ENCODE results near the gene CPNE5. TPM values are rescaled to one million over a fixed set of nuclear protein-coding genes. Genes with fewer than 3 reads are reported as not detected.

Gene CPNE5
- polyA plus RNA-seq, 1 donor (not counting 4 experiments of a cell fraction or from before 2014, with no cell fraction given) = 0.05 TPM

GRCh38 chr6:36721369-36722140, 117.7 kb downstream of the CPNE5 start:
- H3K79me2 ChIP-seq (ENCODE audit: control insufficient read depth, insufficient read depth, low read length) = no peaks in the 10 kb centered on the region
- H3K9me3 ChIP-seq (ENCODE audit: control insufficient read depth, low read depth, low read length) = no peaks in the 10 kb centered on the region
- H3K9ac ChIP-seq (ENCODE audit: control insufficient read depth, extremely low read depth, insufficient read depth, low read length) = no peak overlapping the region
- dilution Hi-C loops (cut with MboI; ENCODE audit: extremely low pct_ligation_motif_present, low sequenced_read_pairs) = no loop called here
- no peak for DNase-seq (ENCODE audit: low read depth, low spot score)
- FAIRE-seq = no peak
- no peak overlapping the region for H3K4me3 ChIP-seq (ENCODE audit: control insufficient read depth in 2 of 3, extremely low read depth in 1 of 3, insufficient read depth in 2 of 3, low read depth in 1 of 3, low read length in 3 of 3)
- H3K27ac ChIP-seq (ENCODE audit: control insufficient read depth, insufficient read depth, low read length) = no peak overlapping the region
- H3K9me1 ChIP-seq (ENCODE audit: control insufficient read depth, extremely low read depth, insufficient read depth, low read length) = no peaks in the 10 kb centered on the region
- peaks cover 8% of the 10 kb centered on the region for H3K27me3 ChIP-seq (ENCODE audit: control insufficient read depth, extremely low read depth, insufficient read depth, low read length)
- no peak for TF ChIP-seq CTCF (optimal IDR thresholded peaks at IDR 0.05 in 1 of 3, IDR thresholded peaks at IDR 0.05 in 1 of 3, conservative IDR thresholded peaks at IDR 0.05 in 1 of 3; ENCODE audit: extremely low read depth in 1 of 3, insufficient read depth in 2 of 3, low read length in 3 of 3)
- no peak for TF ChIP-seq EZH2 (IDR thresholded peaks at IDR 0.05; ENCODE audit: low read length)
- H4K20me1 ChIP-seq (ENCODE audit: control insufficient read depth, extremely low read depth, insufficient read depth, low read length) = no peaks in the 10 kb centered on the region
- H3K4me1 ChIP-seq (ENCODE audit: control insufficient read depth, extremely low read depth, insufficient read depth, low read length) = peaks cover 12% of the 10 kb centered on the region
- H2AFZ ChIP-seq (ENCODE audit: control insufficient read depth, low read length) = no peak overlapping the region
- no peak overlapping the region for H3K4me2 ChIP-seq (ENCODE audit: control insufficient read depth, extremely low read depth, insufficient read depth, low read depth, low read length)
- H3K36me3 ChIP-seq (ENCODE audit: control insufficient read depth in 2 of 2, extremely low read depth in 1 of 2, insufficient read depth in 2 of 2, low read length in 2 of 2) = no peaks in the 10 kb centered on the region

- no peak overlapping the region for H3K4me2 ChIP-seq (ENCODE audit: control insufficient read depth, extremely low read depth, insufficient read depth, low read depth, low read length)
- no peaks in the 10 kb centered on the region for H4K20me1 ChIP-seq (ENCODE audit: control insufficient read depth, extremely low read depth, insufficient read depth, low read length)
- peaks cover 16% of the 10 kb centered on the region for H3K4me1 ChIP-seq (ENCODE audit: control insufficient read depth, extremely low read depth, insufficient read depth, low read length)
- no peak overlapping the region for H3K9ac ChIP-seq (ENCODE audit: control insufficient read depth, extremely low read depth, insufficient read depth, low read length)
- no peaks in the 10 kb centered on the region for H3K79me2 ChIP-seq (ENCODE audit: control insufficient read depth, insufficient read depth, low read length)
- TF ChIP-seq EZH2 (IDR thresholded peaks at IDR 0.05; ENCODE audit: low read length) (no peak), CTCF (optimal IDR thresholded peaks at IDR 0.05 in 1 of 3, IDR thresholded peaks at IDR 0.05 in 1 of 3, conservative IDR thresholded peaks at IDR 0.05 in 1 of 3; ENCODE audit: extremely low read depth in 1 of 3, insufficient read depth in 2 of 3, low read length in 3 of 3) (no peak)
- no peaks in the 10 kb centered on the region for H3K9me3 ChIP-seq (ENCODE audit: control insufficient read depth, low read depth, low read length)
- DNase-seq (ENCODE audit: low read depth, low spot score) (no peak), FAIRE-seq (no peak)
- dilution Hi-C loops (cut with MboI; ENCODE audit: extremely low pct_ligation_motif_present, low sequenced_read_pairs) = no loop called here
- no peaks in the 10 kb centered on the region for H3K9me1 ChIP-seq (ENCODE audit: control insufficient read depth, extremely low read depth, insufficient read depth, low read length)
- peaks cover 8% of the 10 kb centered on the region for H3K27me3 ChIP-seq (ENCODE audit: control insufficient read depth, extremely low read depth, insufficient read depth, low read length)
- H3K4me3 ChIP-seq (ENCODE audit: control insufficient read depth in 2 of 3, extremely low read depth in 1 of 3, insufficient read depth in 2 of 3, low read depth in 1 of 3, low read length in 3 of 3) = no peak overlapping the region
- H2AFZ ChIP-seq (ENCODE audit: control insufficient read depth, low read length) = no peak overlapping the region
- H3K27ac ChIP-seq (ENCODE audit: control insufficient read depth, insufficient read depth, low read length) = no peak overlapping the region
- H3K36me3 ChIP-seq (ENCODE audit: control insufficient read depth in 2 of 2, extremely low read depth in 1 of 2, insufficient read depth in 2 of 2, low read length in 2 of 2) = no peaks in the 10 kb centered on the region
Measured at GRCh38 chr6:36720251-36721141, 118.7 kb downstream of the CPNE5 start.

Measured in keratinocyte (primary cell).